PC-9 (cell line): ENCODE results near the gene PFKFB4. TPM values are rescaled to one million over a fixed set of nuclear protein-coding genes. Genes with fewer than 3 reads are reported as not detected.

ENCODE experiments used
- BruUV-seq: library from RNA; stranded (reverse); fragments of 400-500 nt; replicated peaks from 2 replicates; lab custom pipeline; 2021; lab: Mats Ljungman, UMichigan
- CTCF ChIA-PET: fragments of 300-600 bp; sonication (Branson Sonifier 250); formaldehyde crosslinking; loops from one replicate; lab custom pipeline; 2022; ENCODE audit warnings: antibody characterized with exemption; lab: Charles Lee
- POLR2A ChIA-PET: fragments of 300-600 bp; sonication (Branson Sonifier 250); formaldehyde crosslinking; loops from one replicate; lab custom pipeline; 2022; ENCODE audit warnings: antibody characterized with exemption; ENCODE audit not compliant: unreplicated experiment; lab: Charles Lee
- DNase-seq, 2 experiments: peaks; one replicate each; pipeline versions ENCODE4 v3.0.0 to v3.0.0-alpha.2; 2015 to 2022; ENCODE audit warnings: mixed read lengths in 1 of 2
- H2AFZ ChIP-seq: fragments of 200-600 bp; sonication (generic); 2 replicates; pipeline ENCODE4 v1.8.1; 2017; ENCODE audit warnings: antibody characterized with exemption
- H3F3A ChIP-seq: fragments of 200-600 bp; sonication (generic); 2 replicates; pipeline ENCODE4 v1.8.1; 2017; ENCODE audit warnings: antibody characterized with exemption, mild to moderate bottlenecking, low read depth; ENCODE audit not compliant: insufficient read depth
- H3K27ac ChIP-seq: fragments of 200-600 bp; sonication (generic); 2 replicates; pipeline ENCODE4 v1.6.1; 2016; ENCODE audit warnings: mixed run types
- H3K27me3 ChIP-seq: fragments of 200-600 bp; sonication (generic); 2 replicates; pipeline ENCODE4 v1.6.1; 2016; ENCODE audit warnings: low read depth, mixed run types; ENCODE audit not compliant: insufficient read depth
- H3K36me3 ChIP-seq: fragments of 200-600 bp; sonication (generic); 2 replicates; pipeline ENCODE4 v1.6.1; 2016; ENCODE audit warnings: low read depth, mixed run types
- H3K4me1 ChIP-seq: fragments of 200-600 bp; sonication (generic); replicated peaks from 2 replicates; pipeline ENCODE4 v1.6.1; 2016; ENCODE audit warnings: mixed run types; ENCODE audit not compliant: insufficient read depth
- H3K4me2 ChIP-seq: fragments of 200-600 bp; sonication (generic); 2 replicates; pipeline ENCODE4 v1.6.1; 2017; ENCODE audit warnings: mixed run types
- H3K4me3 ChIP-seq: fragments of 200-600 bp; sonication (generic); 2 replicates; pipeline ENCODE4 v1.6.1; 2016; ENCODE audit warnings: mixed run types
- H3K79me2 ChIP-seq: fragments of 200-600 bp; sonication (generic); 2 replicates; pipeline ENCODE4 v1.6.1; 2017; ENCODE audit warnings: low read depth, mixed run types
- H3K9me2 ChIP-seq: fragments of 200-600 bp; sonication (generic); 2 replicates; pipeline ENCODE4 v1.8.1; 2017; ENCODE audit warnings: mild to moderate bottlenecking; ENCODE audit not compliant: insufficient read depth
- H3K9me3 ChIP-seq: fragments of 200-600 bp; sonication (generic); 2 replicates; pipeline ENCODE4 v1.8.1; 2016; ENCODE audit warnings: low read depth; ENCODE audit not compliant: insufficient read depth
- H4K20me1 ChIP-seq: fragments of 200-600 bp; sonication (generic); 2 replicates; pipeline ENCODE4 v1.8.1; 2017; ENCODE audit not compliant: insufficient read depth
- CTCF ChIP-seq: fragments of 200-600 bp; sonication (generic); conservative IDR thresholded peaks from 2 replicates; pipeline ENCODE4 v1.6.1; 2017; ENCODE audit warnings: mixed run types, antibody characterized with exemption, mild to moderate bottlenecking, moderate library complexity
- EZH2 ChIP-seq: fragments of 200-600 bp; sonication (generic); IDR thresholded peaks from 2 replicates; pipeline ENCODE4 v1.8.0; 2017; ENCODE audit warnings: antibody characterized with exemption, low read depth
- intact Hi-C: fragments of 100-400 bp; cut with micrococcal nuclease; formaldehyde crosslinking; loops from one replicate; pipeline ENCODE4 v1.10.0; 2022; ENCODE audit not compliant: unreplicated experiment
- total RNA-seq: library from RNA; stranded (reverse); gene quantifications from 2 replicates; pipeline ENCODE4 v1.2.3, GENCODE V29; 2021

The PFKFB4 gene
- total RNA-seq, 1 experiment from 2014 or later: 13.3 TPM

DNA sequence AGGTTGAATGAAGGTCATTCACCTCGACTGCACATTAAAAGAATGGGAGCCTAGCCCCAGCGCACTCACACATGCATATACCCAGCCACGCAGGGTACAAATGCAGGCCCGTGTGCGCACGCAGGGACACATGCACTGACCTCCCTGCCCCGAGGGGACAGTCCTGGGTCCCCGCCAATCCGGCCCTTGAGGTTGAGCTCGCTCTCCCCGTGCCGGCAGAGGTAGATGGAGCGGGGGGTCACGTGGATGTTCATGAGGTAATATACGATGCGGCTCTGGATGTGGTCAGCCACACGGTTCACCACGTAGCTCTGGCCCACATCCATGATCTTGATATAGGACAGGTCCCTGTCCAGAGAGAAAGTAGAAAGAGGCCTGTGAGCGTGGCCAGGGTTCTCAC, 20.5 kb downstream of the PFKFB4 start:
- Histone ChIP-seq H4K20me1 (no peaks in the 10 kb centered on the region; the same call in 1 of the 2 replicates), H3K27ac (no peak overlapping the region), H3K4me1 (no peaks in the 10 kb centered on the region), H2AFZ (no peak overlapping the region), H3K9me2 (no peaks in the 10 kb centered on the region), H3K36me3 (no peaks in the 10 kb centered on the region), H3K4me3 (no peak overlapping the region), H3K9me3 (no peaks in the 10 kb centered on the region), H3F3A (no peaks in the 10 kb centered on the region), H3K27me3 (no peaks in the 10 kb centered on the region), H3K4me2 (no peak overlapping the region), H3K79me2 (no peaks in the 10 kb centered on the region)
- ChIA-PET CTCF (no interaction called here), POLR2A (no interaction called here)
- TF ChIP-seq EZH2 (no peak), CTCF (no peak)
- intact Hi-C loops: no loop called here
- no peak for DNase-seq
- no TSS peak for BruUV-seq

- no peaks in the 10 kb centered on the region for H3K27me3 ChIP-seq
- H3K4me2 ChIP-seq: no peak overlapping the region
- intact Hi-C loops: no loop called here
- H3K36me3 ChIP-seq: no peaks in the 10 kb centered on the region
- H3F3A ChIP-seq: 0 out of 2 replicates have a peak, but pooled peaks cover 1% of the 10 kb centered on the region
- H3K9me2 ChIP-seq: no peaks in the 10 kb centered on the region
- no TSS peak for BruUV-seq
- no peaks in the 10 kb centered on the region for H3K4me1 ChIP-seq
- no peak overlapping the region for H3K27ac ChIP-seq
- no peaks in the 10 kb centered on the region for H3K79me2 ChIP-seq
- H3K9me3 ChIP-seq: no peaks in the 10 kb centered on the region
- DNase-seq: no peak
- no peak overlapping the region for H3K4me3 ChIP-seq
- ChIA-PET POLR2A (no interaction called here), CTCF (no interaction called here)
- H2AFZ ChIP-seq: no peak overlapping the region
- no peak for TF ChIP-seq EZH2
- no peak for TF ChIP-seq CTCF
- H4K20me1 ChIP-seq: no peaks in the 10 kb centered on the region; the same call in 1 of the 2 replicates
Observed at GRCh38 chr3:48535578-48535977, 21.0 kb downstream of the PFKFB4 start.

GRCh38 chr3:48532977-48533337, 23.6 kb downstream of the PFKFB4 start:
- no peak overlapping the region for H3K4me3 ChIP-seq
- intact Hi-C loops: no loop called here
- H3K79me2 ChIP-seq: no peaks in the 10 kb centered on the region
- no peaks in the 10 kb centered on the region; the same call in 1 of the 2 replicates for H4K20me1 ChIP-seq
- H3F3A ChIP-seq: 0 out of 2 replicates have a peak, but pooled peaks cover 2% of the 10 kb centered on the region
- no peak for DNase-seq
- TF ChIP-seq CTCF: no peak
- TF ChIP-seq EZH2: no peak
- H3K4me1 ChIP-seq: no peaks in the 10 kb centered on the region
- H3K27ac ChIP-seq: no peak overlapping the region
- H3K9me2 ChIP-seq: no peaks in the 10 kb centered on the region
- ChIA-PET POLR2A (no interaction called here), CTCF (no interaction called here)
- no peak overlapping the region for H3K4me2 ChIP-seq
- H3K36me3 ChIP-seq: no peaks in the 10 kb centered on the region
- no peak overlapping the region for H2AFZ ChIP-seq
- no peaks in the 10 kb centered on the region for H3K9me3 ChIP-seq
- no TSS peak for BruUV-seq
- no peaks in the 10 kb centered on the region for H3K27me3 ChIP-seq
